ENCODE results near the gene FAM181A.

DNA sequence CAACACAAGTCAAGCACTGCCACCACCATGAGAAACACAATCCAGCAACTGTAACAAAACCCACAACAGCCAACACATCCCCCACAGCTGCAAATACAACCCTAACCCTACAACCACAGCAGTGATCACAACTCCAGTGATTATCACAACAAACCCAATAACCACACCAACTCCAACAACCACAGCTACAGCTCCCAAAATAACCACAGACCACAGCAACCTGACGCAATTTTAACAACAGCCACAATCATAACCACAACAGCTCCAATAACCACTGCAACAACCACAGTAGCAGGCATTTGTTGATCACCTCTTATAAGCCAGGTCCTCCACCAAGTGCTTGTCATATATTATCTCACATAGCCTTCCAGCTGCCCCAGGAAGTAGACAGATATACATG lies 42.2 kb upstream of the FAM181A start:
- TF ChIP-seq, protein P1, sequence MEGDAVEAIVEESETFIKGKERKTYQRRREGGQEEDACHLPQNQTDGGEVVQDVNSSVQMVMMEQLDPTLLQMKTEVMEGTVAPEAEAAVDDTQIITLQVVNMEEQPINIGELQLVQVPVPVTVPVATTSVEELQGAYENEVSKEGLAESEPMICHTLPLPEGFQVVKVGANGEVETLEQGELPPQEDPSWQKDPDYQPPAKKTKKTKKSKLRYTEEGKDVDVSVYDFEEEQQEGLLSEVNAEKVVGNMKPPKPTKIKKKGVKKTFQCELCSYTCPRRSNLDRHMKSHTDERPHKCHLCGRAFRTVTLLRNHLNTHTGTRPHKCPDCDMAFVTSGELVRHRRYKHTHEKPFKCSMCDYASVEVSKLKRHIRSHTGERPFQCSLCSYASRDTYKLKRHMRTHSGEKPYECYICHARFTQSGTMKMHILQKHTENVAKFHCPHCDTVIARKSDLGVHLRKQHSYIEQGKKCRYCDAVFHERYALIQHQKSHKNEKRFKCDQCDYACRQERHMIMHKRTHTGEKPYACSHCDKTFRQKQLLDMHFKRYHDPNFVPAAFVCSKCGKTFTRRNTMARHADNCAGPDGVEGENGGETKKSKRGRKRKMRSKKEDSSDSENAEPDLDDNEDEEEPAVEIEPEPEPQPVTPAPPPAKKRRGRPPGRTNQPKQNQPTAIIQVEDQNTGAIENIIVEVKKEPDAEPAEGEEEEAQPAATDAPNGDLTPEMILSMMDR (conservative IDR thresholded peaks at IDR 0.05; ENCODE audit: low read depth, low read length): no peak
- TF ChIP-seq EZH2 (IDR thresholded peaks at IDR 0.05; ENCODE audit: low read length, unreplicated experiment) (no peak), EZH2phosphoT487 (IDR thresholded peaks at IDR 0.05; ENCODE audit: borderline replicate concordance, low read length) (no peak)
